ENCODE measurements around the gene ARHGEF38.

- TF ChIP-seq CTCF (IDR thresholded peaks at IDR 0.05) (no peak), POLR2A (IDR thresholded peaks at IDR 0.05) (no peak), EP300 (IDR thresholded peaks at IDR 0.05) (no peak)
Measured at GRCh38 chr4:105586638-105587328, 34.4 kb downstream of the ARHGEF38 start.

All from ovary (tissue), 3 donors.